Spleen (tissue), 7 donors: ENCODE results near the gene ANKRD66.

Experiments
- CTCF ChIP-seq, 11 experiments: fragments of 200-600 bp in 7 of 11; fragments of 450-650 bp in 4 of 11; sonication (generic) in 4 of 11; IDR thresholded peaks in 8 of 11; conservative IDR thresholded peaks in 3 of 11; 1 replicate in 7 of 11; 2 replicates in 4 of 11; pipeline versions ENCODE4 v1.4.0 to v1.8.0; 2016 to 2021; ENCODE audit warnings: antibody characterized with exemption in 11 of 11, inconsistent platforms in 4 of 11, mild to moderate bottlenecking in 1 of 11
- POLR2A ChIP-seq, 3 donors: fragments of 450-650 bp; IDR thresholded peaks; one replicate each; pipeline ENCODE4 v1.5.1; 2017; ENCODE audit warnings: antibody characterized with exemption in 3 of 3, mild to moderate bottlenecking in 1 of 3
- POLR2AphosphoS5 ChIP-seq, 3 donors: sonication (generic); formaldehyde crosslinking; IDR thresholded peaks; one replicate each; pipeline ENCODE4 v1.5.1; 2017; ENCODE audit warnings: antibody characterized with exemption in 3 of 3
- donor health status: DM: no; HTN: no; CAD: no; lungs with moderate emphysema.
- donor health status: DM: no; HTN: no; CAD: no.
- donor health status: DM: no; HTN: no; CAD: no.

DNA sequence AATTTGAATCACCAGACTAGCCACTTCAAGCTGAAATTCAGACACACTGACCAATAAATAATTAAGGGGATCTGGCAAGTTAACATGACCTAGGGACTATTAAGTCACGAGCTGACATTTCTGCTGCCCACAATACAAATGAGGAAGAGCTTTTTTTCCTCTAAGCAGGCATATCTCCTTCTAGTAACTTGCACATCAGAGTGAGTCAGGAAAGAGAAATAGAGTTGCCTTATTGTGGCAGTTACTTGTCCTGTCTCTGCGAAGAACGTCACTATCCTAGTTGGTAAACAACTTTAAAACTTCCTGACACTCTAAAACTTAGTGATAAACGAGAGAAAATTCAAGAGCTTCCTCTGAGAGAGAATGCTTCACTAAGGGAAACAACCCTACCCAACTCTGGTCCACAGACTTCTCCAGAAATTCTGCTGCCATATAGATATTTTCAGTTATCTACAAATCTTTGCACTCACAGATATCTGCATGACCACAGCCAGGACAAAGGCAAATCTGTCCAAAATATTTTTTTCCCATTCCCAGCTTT, 15.7 kb upstream of the ANKRD66 start:
- TF ChIP-seq CTCF (IDR thresholded peaks at IDR 0.05 in 8 of 11, conservative IDR thresholded peaks at IDR 0.05 in 3 of 11): no peak
- peak in 1 of 3 donors; percentile 21 for TF ChIP-seq POLR2A (IDR thresholded peaks at IDR 0.05)
- peak in 1 of 3 donors; percentile 36 for TF ChIP-seq POLR2AphosphoS5 (IDR thresholded peaks at IDR 0.05)
